Panc1 (cell line): ENCODE results near the gene MEX3C.

Source experiments
- CTCF ChIP-seq: fragments of 450-650 bp; IDR thresholded peaks from 2 replicates; pipeline ENCODE4 v1.5.1; 2017; ENCODE audit warnings: mild to moderate bottlenecking
- POLR2AphosphoS5 ChIP-seq: IDR thresholded peaks from 2 replicates; pipeline ENCODE4 v1.6.1; 2012; ENCODE audit warnings: mild to moderate bottlenecking, low read depth, low read length, moderate library complexity
- TCF7L2 ChIP-seq: IDR thresholded peaks from 2 replicates; pipeline ENCODE4 v1.6.1; 2011; ENCODE audit warnings: mild to moderate bottlenecking, low read depth, low read length, inconsistent platforms

- TF ChIP-seq POLR2AphosphoS5, result no peak
- TF ChIP-seq CTCF, result no peak
- TF ChIP-seq TCF7L2, result no peak
These were observed 5.5 kb downstream of the MEX3C start for GRCh38 chr18:51192026-51192425.
